CD4-positive, alpha-beta T cell treated with Interleukin-15 for 1 hour (primary cell): ENCODE data around the gene RBM27.
"Not testable (repeated sequence)": the region's sequence is repeated elsewhere in the genome, so short reads cannot be mapped to it uniquely, and the experiment has no call there.

Experiments
- DNase-seq: peaks from one replicate; pipeline ENCODE4 v3.0.0-alpha.2; 2020

The RBM27 gene, protein sequence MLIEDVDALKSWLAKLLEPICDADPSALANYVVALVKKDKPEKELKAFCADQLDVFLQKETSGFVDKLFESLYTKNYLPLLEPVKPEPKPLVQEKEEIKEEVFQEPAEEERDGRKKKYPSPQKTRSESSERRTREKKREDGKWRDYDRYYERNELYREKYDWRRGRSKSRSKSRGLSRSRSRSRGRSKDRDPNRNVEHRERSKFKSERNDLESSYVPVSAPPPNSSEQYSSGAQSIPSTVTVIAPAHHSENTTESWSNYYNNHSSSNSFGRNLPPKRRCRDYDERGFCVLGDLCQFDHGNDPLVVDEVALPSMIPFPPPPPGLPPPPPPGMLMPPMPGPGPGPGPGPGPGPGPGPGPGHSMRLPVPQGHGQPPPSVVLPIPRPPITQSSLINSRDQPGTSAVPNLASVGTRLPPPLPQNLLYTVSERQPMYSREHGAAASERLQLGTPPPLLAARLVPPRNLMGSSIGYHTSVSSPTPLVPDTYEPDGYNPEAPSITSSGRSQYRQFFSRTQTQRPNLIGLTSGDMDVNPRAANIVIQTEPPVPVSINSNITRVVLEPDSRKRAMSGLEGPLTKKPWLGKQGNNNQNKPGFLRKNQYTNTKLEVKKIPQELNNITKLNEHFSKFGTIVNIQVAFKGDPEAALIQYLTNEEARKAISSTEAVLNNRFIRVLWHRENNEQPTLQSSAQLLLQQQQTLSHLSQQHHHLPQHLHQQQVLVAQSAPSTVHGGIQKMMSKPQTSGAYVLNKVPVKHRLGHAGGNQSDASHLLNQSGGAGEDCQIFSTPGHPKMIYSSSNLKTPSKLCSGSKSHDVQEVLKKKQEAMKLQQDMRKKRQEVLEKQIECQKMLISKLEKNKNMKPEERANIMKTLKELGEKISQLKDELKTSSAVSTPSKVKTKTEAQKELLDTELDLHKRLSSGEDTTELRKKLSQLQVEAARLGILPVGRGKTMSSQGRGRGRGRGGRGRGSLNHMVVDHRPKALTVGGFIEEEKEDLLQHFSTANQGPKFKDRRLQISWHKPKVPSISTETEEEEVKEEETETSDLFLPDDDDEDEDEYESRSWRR

DNA sequence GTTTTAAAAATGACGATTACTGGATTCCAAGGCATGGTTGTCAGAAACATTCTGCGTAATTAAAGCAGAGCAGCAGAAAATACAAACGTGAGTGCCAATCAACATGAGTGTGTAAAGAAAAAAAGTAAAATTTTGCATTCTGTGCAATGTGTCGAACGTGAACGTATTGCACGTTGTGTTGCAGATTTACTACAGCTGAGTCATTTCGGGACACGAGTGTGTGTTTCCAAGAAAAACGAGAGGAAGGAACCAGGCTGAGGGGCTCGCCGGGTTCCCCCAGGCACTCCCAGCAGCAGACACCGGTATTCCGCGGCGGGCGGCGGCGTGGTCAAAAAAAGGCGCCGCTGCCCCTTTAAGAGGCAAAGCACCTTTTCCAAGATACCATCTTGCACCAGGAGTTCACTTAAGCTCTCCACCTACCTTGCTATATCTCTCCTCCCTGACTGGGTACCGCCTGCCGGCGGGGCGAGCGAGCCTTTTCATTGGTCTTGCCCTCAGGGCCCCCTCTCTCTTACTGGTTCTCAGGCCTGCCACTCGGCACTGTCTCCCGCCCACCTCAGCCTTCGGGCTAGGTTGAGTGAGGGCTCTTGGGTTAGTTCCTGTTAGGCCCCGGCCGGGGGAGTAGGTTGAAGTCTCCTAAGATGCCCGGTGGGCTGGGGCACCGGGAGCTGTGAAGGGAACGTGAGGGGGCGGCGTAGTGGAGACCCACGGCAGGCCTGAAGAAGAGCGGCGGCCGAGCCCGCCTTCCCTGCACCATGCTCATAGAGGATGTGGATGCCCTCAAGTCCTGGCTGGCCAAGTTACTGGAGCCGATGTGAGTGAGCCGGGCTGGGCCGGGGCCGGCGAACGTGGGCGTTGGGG, at the start of gene RBM27:
Gene RBM27, plus strand, starts transcription at position 595 of the 861 bp plus-strand sequence. Its CDS starts 161 bp downstream, at position 756.
- DNase-seq: peak; percentile 97

DNA sequence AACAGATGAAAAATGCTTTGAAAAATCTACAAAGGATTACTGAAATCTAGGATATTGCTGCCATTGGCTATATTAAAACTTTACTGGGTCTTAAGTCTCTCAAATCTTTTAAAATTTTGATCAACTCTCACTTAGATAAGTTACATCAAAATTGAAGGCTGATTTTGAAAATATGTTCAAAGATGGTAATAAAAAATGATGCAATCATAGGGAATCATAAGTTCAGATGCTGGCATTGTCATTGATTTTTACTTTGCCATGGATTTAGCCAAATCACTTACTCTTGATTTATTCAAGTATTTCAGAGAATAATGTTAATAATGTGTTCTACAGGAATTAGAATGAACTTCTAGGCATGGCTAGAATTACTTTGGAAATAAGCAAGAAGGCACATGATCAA, 45.1 kb upstream of the RBM27 start:
- DNase-seq: no peak

DNA sequence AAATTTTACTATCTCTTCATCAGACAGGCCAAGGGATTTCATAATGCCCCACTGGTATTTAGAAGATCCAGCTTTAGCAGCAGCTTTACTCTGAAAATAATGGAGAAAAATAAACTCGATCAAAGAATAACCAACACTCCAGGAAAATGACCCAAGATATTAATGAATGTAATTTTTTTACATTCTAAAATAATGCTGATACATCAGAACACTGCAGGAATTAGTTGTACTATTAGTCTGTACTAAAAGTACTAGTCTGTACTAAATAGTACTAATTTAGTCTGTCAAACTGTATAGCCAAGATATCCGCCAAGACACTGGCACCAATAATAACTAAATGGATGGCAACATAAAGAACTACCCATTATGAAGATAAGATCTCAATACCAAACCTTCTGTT, 39.0 kb upstream of the RBM27 start:
- DNase-seq: no peak

DNA sequence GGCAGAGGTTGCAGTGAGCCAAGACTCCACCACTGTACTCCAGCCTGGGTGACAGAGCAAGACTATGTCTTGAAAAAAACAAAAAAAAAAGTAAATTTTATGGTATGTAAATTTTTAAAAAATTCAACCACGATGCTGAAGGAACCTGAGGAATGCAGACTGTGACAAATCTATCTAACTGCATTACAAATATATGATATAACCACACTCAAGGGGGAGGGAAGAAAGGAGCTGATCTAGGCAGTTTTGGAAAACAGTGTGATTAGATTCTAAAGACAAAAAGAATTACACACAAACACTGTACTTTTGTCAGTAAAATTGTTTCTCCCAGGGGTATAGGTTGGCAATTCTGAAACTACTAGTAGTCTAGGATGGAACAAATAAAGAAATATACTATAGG, 37.9 kb upstream of the RBM27 start:
- no peak for DNase-seq

GRCh38 chr5:146165903-146166302, 37.5 kb upstream of the RBM27 start:
- no peak for DNase-seq

DNA sequence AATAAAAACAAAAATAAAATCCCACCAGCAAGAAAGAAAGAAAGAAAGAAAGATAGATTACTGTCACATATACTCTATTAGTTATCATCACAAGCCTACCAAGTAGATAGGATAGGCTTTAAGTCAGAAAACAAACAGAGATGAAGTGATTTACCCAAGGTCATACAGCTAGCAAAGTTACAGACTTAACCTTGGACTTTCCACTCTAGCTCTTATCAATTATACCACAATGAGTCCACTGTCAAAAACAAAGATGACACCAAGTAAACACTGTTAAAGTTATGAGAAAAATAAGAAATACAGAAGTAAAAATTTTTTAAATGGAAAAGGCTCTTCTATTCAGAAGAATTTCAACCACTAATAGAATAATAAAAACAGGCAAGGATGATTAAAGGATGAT, 34.3 kb upstream of the RBM27 start:
- no peak for DNase-seq

DNA sequence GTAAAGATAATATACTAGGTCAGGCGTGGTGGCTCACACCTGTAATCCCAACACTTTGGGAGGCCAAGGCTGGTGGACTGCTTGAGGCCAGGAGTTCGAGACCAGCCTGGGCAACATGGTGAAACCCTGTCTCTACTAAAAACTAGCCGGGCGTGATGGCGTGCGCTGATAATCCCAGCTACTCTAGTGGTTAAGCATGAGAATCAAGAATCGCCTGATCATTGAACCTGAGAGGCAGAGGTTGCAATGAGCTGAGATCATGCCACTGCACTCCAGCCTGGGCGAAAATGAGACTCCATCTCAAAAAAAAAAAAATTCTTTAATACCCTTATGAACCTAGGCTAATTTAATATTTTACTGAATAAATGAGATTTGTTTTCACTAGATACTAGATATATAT, 30.4 kb upstream of the RBM27 start:
- not testable (repeated sequence) for DNase-seq

GRCh38 chr5:146173597-146173996, 29.8 kb upstream of the RBM27 start:
- no peak for DNase-seq

- DNase-seq: no peak
Measured at GRCh38 chr5:146176805-146177204, 26.6 kb upstream of the RBM27 start.

DNA sequence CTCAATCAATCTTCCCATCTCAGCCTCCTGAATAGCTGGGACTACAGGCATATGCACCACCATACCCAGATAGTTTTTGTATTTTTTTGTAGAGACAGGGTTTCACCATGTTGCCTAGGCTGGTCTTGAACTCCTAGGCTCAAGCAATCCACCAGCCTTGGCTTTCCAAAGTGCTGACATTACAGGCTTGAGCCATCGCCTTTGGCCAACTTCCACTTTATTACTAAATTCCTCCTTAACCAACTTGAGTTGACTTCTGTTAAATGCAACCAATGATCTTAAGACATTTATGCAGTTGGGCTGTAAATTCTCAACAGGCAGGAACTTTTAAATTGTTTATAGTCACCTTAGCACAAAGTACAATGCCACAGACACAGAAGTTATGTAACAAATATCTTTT, 23.7 kb upstream of the RBM27 start:
- DNase-seq: no peak

DNA sequence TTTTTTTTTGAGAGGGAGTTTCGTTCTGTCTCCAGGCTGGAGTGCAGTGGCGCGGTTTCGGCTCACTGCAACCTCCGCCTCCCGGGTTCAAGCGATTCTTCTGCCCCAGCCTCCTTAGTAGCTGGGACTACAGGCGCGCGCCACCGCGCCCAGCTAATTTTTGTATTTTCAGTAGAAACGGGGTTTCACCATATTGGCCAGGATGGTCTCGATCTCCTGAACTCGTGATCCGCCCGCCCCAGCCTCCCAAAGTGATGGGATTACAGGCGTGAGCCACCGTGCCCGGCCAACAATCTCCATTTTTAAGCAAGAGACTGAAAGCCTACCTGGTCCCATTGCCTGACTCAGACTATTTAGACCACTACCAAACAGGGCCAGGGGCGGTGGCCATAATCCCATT, 20.0 kb upstream of the RBM27 start:
- not testable (repeated sequence) for DNase-seq

GRCh38 chr5:146185161-146185560, 18.2 kb upstream of the RBM27 start:
- DNase-seq: no peak

DNA sequence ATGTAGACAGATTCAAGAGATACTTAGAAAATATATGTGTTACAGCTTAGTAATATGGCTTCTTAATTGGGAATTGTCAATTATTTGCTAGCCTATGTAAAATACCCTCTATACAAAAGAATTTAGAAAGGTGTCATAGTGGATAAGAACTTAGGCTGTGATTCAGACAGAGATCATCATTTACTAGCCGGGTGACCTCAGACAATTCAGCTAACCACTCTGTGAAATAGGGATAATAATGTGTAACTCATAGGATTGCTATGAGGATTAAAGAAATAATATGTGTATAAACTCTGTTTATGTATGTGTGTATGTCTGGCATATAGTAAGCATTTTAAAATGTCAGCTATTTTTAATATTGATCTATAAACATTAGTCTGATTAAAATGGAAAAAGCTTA, 15.0 kb upstream of the RBM27 start:
- DNase-seq: no peak

DNA sequence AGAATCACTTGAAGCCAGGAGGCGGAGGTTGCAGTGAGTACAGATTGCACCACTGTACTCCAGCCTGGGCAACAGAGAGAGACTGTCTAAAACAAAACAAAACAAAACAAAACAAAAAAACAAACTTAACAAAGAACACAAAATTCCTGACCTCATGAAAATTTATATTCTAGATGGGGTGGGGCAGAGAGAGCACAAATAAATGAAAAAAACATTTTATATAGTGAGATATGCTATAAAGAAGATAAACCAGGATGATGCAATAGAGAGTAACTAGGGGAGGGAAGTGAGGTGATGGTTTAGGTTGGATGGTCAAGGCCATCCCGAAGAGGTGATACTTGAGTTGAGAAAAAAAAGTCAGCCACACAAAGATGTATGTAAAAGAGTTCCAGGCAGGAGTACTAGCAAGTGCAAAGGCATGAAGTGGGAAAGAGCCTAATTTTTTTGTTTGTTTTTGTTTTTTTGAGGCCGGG, 10.8 kb upstream of the RBM27 start:
- DNase-seq: no peak

DNA sequence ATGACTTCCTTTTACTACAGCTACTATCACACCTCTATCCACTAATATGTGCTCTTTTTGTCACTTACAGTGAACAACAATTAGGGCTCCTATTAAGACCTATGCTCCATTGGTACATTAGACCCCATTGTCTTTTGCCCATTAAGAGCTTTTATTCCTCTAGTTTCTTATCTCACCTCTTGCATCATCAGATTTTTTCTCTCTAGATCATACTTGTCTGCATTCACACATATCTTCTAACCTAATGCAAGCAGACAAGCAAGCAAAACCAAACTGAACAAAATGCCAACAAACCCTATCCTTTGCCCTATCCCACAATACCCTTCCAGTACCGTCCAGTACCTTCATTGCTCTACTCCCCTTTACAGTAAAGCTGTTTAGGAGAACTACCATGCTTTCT, 10.1 kb upstream of the RBM27 start:
- no peak for DNase-seq

DNA sequence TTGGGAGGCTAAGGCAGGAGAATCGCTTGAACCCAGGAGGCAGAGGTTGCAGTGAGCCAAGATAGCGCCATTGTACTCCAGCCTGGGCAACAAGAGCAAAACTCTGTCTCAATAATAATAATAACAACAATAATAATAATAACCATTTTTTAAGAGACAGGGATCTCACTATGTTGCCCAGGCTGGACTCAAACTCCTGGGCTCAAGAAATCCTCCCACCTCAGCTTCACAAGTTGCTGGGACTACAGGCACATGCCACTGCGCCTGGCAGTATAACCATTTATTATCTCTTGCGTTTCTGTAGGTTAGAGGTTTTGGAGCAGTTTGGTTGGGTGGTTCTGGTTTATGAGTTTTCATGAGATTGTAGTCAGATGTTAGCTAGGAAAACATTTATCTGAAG, 8.4 kb upstream of the RBM27 start:
- not testable (repeated sequence) for DNase-seq

DNA sequence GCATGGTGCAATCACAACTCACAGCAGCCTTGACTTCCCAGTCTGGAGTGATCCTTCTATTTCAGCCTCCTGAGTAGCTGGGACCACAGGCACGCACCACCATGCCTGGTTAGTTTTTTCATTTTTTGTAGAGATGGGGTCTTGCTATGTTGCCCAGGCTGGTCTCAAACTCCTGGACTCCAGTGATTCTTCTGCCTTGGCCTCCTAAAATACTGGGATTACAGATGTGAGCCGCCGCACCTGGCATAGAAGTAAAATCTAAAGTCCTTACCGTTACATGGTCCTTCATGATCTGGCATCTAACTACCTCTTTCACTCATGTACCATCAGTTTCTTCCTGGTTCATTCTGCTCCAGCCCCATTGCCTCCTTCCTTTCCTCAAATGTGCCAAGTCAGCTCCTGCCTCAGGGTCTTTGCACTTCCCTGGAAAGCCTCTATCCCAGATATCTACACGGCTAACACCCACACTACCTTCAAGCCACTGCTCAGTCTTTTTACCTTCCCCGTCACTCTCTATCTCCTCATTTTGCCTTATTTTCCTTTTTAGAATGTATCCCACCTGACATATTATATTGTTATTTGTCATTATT, 6.9 kb upstream of the RBM27 start:
- no peak for DNase-seq

DNA sequence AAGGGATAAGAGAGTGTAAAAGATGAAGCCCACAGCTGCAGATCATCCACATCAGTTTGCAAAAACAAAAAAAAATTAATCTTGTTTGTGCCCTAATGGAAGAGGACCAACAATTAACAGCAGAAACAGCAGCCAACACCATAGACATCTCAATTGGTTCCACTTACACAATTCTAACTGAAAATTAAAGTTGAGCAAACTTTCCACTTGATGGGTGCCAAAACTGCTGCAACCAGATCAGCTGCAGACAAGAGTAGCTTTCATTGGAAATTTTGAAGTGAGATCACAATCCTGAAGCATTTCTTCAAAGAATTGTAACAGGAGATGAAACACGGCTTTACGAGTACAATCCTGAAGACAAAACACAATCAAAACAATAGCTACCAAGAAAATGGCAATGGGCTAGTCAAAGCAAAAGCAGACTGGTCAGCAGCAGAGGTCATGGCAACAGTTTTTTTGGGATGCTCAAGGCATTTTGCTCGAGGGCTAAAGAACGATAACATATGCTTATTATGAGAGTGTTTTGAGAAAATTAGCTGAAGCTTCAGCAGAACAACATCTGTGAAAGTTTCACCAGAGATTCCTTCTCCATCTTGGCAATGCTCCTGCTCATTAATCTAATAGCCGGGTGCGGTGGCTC, 4.1 kb upstream of the RBM27 start:
- no peak for DNase-seq

- not testable (repeated sequence) for DNase-seq
Measured at GRCh38 chr5:146201795-146202194, 1.6 kb upstream of the RBM27 start.

DNA sequence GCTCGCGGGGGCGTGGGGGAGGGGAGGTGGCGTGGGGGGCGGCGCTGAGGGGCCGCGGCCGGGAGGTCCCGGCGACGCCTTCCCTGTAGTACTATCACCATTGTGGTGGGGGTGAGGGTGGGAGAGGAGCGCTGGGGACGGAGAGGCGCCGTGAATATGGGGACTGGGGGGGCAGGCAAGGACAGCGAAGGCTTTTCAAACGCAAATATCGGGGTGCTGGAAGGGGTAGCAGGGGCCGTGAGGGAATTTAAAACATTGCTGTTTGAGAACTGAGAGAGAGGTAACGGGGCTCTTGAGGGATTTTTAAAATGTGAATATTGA, 427 bp downstream of the RBM27 start:
- no peak for DNase-seq

DNA sequence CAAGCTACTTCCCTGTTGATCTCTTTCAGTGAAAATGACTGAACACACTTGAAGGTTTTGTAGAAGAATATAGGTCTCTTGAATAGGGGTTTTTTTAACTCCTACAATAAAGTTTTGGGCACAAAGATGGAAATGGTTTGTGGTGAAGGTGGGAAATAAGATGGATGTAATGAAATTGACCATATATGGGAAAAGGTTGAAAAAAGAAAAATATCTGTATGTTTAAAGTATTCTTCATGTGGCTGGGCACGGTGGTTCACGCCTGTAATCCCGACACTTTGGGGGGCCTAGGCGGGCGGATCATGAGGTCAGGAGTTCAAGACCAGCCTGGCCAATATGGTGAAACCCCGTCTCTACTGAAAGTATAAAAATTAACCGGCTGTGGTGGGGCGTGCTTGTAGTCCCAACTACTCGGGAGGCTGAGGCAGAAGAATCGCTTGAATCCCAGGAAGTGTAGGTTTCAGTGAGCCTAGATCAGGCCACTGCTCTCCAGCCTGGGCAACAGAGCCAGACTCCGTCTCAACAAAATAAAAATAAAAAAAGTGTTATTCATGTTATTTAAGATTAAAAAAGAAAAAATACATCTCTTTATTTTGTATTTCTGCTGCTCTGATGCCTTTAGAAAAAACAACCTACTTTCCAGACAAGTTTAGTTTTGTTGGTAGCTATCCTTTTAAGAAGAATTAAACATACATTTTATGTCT, 2.2 kb downstream of the RBM27 start:
- no peak for DNase-seq
